HG02973 (cell line): ENCODE results near the gene ZFP64.
"Not testable (repeated sequence)": the region's sequence is repeated elsewhere in the genome, so short reads cannot be mapped to it uniquely, and the experiment has no call there.

Experiments used
- ATAC-seq: cut with Tn5 transposase; IDR thresholded peaks from one replicate; pipeline ENCODE4 v1.9.1; 2021; ENCODE audit warnings: moderate library complexity; ENCODE audit not compliant: unreplicated experiment

Gene ZFP64

GRCh38 chr20:52166150-52166549 lies 25.4 kb downstream of the ZFP64 start:
- ATAC-seq = no peak

GRCh38 chr20:52160621-52161204 lies 30.9 kb downstream of the ZFP64 start:
- no peak for ATAC-seq

- ATAC-seq = no peak
Observed at GRCh38 chr20:52160049-52160570, 31.5 kb downstream of the ZFP64 start.

GRCh38 chr20:52154575-52154974 lies 37.0 kb downstream of the ZFP64 start:
- ATAC-seq = no peak

GRCh38 chr20:52153896-52154295 lies 37.7 kb downstream of the ZFP64 start:
- ATAC-seq = no peak

GRCh38 chr20:52152921-52153320 lies 38.7 kb downstream of the ZFP64 start:
- no peak for ATAC-seq

- ATAC-seq = no peak
Observed at GRCh38 chr20:52152416-52152815, 39.2 kb downstream of the ZFP64 start.

GRCh38 chr20:52150440-52151258 lies 40.9 kb downstream of the ZFP64 start:
- no peak for ATAC-seq

- no peak for ATAC-seq
Observed at GRCh38 chr20:52145587-52145986, 46.0 kb downstream of the ZFP64 start.

- no peak for ATAC-seq
Observed at GRCh38 chr20:52143277-52143676, 48.3 kb downstream of the ZFP64 start.

GRCh38 chr20:52142757-52143156 lies 48.8 kb downstream of the ZFP64 start:
- ATAC-seq = no peak

- no peak for ATAC-seq
Observed at GRCh38 chr20:52139986-52140385, 51.6 kb downstream of the ZFP64 start.

- ATAC-seq = no peak
Observed at GRCh38 chr20:52137850-52138249, 53.7 kb downstream of the ZFP64 start.

- ATAC-seq = not testable (repeated sequence)
Observed at GRCh38 chr20:52133714-52134113, 57.9 kb downstream of the ZFP64 start.

GRCh38 chr20:52132337-52132736 lies 59.2 kb downstream of the ZFP64 start:
- no peak for ATAC-seq

- ATAC-seq = no peak
Observed at GRCh38 chr20:52131048-52131643, 60.4 kb downstream of the ZFP64 start.

GRCh38 chr20:52130406-52130805 lies 61.2 kb downstream of the ZFP64 start:
- ATAC-seq = no peak

- no peak for ATAC-seq
Observed at GRCh38 chr20:52129611-52130010, 62.0 kb downstream of the ZFP64 start.

- no peak for ATAC-seq
Observed at GRCh38 chr20:52127309-52127708, 64.3 kb downstream of the ZFP64 start.

- no peak for ATAC-seq
Observed at GRCh38 chr20:52124821-52125220, 66.8 kb downstream of the ZFP64 start.

- no peak for ATAC-seq
Observed at GRCh38 chr20:52118696-52119095, 72.9 kb downstream of the ZFP64 start.
